ENCODE results near the gene PLEKHH1.

The PLEKHH1 gene

DNA sequence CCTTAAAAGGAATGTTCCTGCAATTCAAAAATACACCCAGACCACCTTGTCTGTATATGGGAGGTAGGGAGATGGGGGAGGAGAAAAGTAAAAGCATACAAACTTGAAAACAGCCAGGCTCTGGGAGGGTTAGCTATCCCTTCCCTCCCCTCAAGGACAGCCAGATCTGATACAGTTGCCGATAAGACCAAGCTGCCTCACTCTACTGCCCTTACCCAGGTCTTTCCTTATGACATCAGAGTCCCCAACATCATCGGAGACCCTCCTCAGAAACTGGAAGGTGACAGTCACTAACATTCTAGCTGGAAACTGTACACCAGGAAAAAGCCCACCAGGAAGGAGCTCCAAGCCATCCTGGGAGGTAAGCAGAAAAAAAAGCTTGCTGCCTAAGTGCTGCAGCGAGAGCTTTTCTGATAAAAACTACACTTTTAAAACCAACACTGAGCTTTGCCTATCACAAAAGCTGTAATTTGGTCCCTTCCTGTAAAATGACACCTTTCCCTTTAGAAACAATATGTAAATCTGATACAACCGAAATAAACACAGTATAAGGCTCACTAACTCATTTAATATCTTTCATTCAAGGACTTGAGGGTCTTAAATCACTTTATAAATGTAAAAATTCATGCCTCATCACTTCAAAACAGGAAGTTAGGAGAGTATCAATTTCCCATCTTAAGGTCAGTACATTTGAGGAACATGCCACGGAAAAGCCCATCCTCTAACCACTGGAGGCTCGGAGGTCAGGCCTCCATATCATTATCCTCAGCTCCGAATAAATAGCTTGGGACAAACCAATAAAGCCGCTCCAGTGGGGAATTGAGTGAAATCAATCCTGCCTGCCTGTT lies 20.4 kb upstream of the PLEKHH1 start:
- no peak for DNase-seq

- no peak for DNase-seq
Measured at GRCh38 chr14:67513631-67514108, 19.4 kb upstream of the PLEKHH1 start.

DNA sequence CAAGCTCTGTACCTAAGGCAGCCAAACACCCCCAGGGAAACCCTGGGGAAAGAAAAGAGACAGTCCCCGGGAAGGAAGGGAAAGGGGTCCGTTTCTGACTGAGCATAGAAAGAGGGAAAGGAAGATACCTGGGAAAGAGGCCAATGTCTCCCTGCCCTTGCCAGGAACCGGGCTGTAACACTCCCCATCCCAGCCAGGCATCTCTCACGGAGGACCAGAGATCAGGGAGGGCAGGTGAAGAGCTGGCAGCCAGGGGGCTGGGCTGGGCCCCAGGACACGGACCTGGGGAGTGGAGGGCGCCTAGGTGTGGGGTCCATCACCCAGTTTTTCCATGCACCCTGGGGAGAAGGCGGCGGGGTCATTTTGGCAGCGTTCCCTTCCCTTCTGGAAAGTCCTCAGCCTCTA lies 18.9 kb upstream of the PLEKHH1 start:
- no peak for DNase-seq

GRCh38 chr14:67514650-67515385 lies 18.3 kb upstream of the PLEKHH1 start:
- peak; percentile 20 for DNase-seq

- DNase-seq = no peak
Measured at GRCh38 chr14:67515386-67516079, 17.6 kb upstream of the PLEKHH1 start.

- DNase-seq = no peak
Measured at GRCh38 chr14:67516676-67517075, 16.4 kb upstream of the PLEKHH1 start.

DNA sequence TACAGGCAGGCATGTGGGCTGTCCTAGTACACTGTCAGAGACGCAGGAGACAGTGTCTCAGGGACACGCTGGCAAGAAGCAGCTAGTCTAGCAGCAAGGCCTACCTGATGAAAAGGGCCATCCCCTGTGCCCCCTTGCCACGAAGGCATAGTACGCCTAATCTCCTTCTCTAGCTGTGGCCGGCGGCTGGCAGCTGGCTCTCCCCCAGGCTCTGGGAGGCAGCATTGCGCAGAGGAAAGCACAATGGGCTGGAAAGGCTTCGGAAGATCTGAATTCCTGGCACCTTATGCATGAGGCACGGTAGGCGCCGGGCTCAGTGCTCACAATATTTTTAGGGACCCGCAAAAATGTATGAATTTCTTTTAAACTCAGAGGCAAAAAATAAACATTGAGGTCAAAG lies 16.0 kb upstream of the PLEKHH1 start:
- no peak for DNase-seq

DNA sequence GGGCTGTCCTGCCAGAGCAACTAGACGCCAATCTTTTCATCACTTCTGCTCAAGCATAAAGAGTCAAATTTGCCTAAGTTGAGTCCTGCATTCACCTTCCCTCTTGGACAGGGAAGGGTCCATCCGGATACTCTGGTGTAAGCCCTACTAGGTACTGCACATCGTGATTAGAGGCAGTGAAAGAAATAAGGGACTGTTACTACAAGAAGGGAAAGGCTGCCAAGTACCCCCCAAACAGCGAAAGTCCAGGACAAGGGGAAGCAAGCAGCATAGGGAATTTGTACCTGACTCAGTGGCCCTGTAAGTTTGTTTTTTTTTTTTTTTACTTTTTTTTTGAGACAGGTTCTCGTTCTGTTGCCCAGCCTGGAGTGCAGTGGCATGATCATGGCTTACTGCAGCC lies 13.7 kb upstream of the PLEKHH1 start:
- DNase-seq = no peak

GRCh38 chr14:67520482-67520881 lies 12.6 kb upstream of the PLEKHH1 start:
- no peak for DNase-seq

GRCh38 chr14:67522270-67522669 lies 10.8 kb upstream of the PLEKHH1 start:
- no peak for DNase-seq

DNA sequence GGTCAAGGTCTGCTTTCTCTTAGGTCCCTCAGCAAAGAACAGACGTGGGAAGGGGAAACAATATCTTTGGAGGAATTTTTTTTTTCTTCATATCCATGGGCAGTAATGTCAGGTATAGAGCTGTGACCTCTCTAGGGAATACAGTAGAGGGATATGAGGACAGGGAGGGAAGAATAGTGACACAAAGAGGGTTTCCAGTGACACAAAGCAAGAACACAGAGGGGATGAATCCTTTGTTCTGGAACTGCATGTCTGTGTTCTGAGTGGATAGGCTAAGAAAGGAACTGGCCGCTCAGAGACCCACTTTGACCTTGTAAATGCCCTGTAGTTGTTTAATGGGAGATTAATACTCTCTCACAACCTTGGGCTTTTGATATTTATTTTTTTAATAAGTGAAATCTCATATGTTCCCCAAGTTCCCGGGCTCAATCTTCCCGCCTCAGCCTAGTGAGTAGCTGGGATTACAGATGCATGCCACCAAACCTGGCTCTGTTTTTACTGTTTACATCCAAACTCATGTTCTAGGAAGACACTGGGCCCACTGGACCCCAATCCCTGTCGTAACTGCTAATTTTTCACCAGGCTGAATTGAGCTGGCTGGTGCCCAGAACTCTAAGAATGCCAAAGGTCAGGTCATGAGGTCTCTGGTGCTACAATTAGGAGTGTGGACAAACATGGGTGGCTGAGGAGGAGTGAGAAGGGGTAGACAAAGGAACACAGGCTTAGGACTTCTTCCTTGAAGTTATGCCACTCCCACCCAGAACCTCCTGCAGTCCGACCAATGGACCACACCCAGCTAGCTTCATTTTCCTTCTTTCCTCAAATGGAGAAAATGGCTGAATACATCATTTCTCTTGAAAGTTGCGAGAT lies 9.1 kb upstream of the PLEKHH1 start:
- no peak for DNase-seq

DNA sequence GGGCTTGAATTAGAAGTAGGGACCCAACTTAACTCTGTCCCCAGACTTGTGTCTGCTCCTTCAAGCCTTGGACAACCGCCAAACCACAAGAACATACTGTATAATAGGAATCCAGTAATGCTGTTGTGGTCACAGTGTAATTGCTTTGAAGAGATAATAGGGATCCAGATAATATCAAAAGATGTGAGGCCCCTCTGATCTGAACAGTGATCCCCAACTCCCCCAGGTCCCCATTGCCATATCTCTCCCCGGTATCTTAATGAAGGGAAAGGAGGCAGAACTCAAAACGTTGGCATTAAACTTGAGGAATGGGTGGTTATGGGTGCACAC lies 8.5 kb upstream of the PLEKHH1 start:
- DNase-seq = no peak

DNA sequence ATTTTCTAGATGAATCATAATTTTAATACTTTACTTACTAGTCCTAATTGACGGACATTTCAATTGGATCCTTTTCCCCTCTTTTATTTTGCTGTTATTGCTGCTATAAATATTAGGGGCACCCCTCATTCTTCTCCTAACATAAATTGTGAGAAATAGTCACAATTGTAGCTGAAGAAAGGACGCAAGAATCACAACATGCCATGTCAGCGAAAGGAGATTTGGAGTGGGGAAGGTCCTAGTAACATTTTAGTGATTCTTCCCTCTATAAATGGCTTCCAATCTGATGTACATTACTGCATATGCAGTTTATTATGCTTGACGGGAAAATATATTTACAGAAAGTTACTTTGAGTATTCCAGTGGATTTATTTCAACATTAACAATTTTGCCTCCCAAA lies 7.7 kb upstream of the PLEKHH1 start:
- no peak for DNase-seq

DNA sequence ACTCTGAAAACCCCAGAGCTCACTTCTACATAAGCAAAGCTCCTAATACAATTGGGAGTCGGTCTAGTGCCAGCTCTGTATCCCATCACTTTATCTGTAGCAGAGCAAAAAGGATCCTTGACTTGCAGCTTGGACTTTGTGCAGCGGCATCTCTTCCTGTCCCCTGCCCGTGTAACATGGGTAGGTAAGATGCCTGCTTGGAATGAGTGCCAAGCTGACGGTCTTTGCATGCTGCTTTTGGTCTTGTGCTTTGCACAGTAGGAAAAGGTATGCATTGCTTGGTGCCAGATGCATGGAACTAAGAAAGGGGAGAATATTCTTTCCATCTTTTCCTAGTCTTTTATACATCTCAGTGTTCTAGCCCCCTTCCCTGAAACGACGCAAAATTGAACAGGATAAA lies 6.9 kb upstream of the PLEKHH1 start:
- DNase-seq = no peak

GRCh38 chr14:67526676-67527459 lies 6.2 kb upstream of the PLEKHH1 start:
- DNase-seq = no peak

- DNase-seq = no peak
Measured at GRCh38 chr14:67527756-67528155, 5.3 kb upstream of the PLEKHH1 start.

DNA sequence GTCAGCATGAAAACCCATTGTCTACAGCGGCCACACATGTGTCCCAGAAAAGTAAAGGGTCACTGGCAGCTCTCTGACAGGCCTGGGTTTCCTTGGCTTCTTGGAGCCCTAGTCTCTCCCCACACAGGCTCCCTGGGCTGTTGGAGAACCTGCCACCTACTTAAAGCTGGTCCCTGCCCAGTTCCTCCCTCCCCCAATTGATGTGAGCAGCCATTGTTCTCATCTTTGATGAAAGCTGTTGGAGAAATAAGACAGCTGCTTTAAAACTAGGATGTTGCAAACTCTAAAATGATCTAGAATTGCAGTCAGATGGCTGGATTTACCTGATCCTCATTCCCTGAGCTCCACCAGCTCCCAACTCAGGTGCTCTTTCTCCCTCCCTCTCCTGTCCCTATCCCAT lies 4.8 kb upstream of the PLEKHH1 start:
- no peak for DNase-seq

- no peak for DNase-seq
Measured at GRCh38 chr14:67529947-67530935, 2.8 kb upstream of the PLEKHH1 start.

GRCh38 chr14:67532606-67532997 lies 488 bp upstream of the PLEKHH1 start:
- DNase-seq = no peak

DNA sequence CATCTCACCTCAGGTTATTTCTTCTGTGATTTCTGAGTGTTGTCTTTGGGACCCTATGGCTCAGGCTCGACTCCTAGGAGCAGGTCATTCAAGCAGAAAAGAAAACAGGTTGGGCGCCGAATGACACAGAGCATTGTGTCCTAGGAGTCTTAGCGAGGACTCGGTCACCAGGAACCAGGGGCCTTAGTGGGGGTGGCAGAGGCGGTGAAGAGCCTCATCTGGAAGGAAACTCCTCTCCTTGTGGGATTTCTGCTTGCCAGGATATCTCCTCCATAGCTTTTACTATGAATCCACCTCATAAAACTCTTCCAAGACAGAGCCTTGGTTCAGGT lies 630 bp downstream of the PLEKHH1 start:
- DNase-seq = no peak

- DNase-seq = no peak
Measured at GRCh38 chr14:67536087-67536486, 3.0 kb downstream of the PLEKHH1 start.
